HepG2 (cell line): Measurements from ENCODE around the gene CENPL. TPM values are rescaled to one million over a fixed set of nuclear protein-coding genes. Genes with fewer than 3 reads are reported as not detected.
A peak's percentile ranks its signal among the peaks of the same experiment; 100 is the strongest.

Experiments used
- ASH2L ChIP-seq: fragments of 300-600, 200-600 bp; sonication (generic); IDR thresholded peaks from 2 replicates; pipeline ENCODE4 v1.7.0; 2017; ENCODE audit warnings: low read depth, mild to moderate bottlenecking, moderate library complexity, mixed read lengths, low read length; ENCODE audit not compliant: insufficient read length
- ATRX ChIP-seq: sonication (generic); formaldehyde crosslinking; IDR thresholded peaks from 2 replicates; pipeline ENCODE4 v1.4.0; 2020; ENCODE audit warnings: missing genetic modification reagents, borderline replicate concordance
- ETV5 ChIP-seq: IDR thresholded peaks from 2 replicates; pipeline ENCODE4 v1.6.1; 2018; ENCODE audit warnings: missing biosample characterization, missing genetic modification reagents, inconsistent platforms, borderline replicate concordance
- MTF1 ChIP-seq: sonication (generic); formaldehyde crosslinking; IDR thresholded peaks from 2 replicates; pipeline ENCODE4 v1.5.0; 2020; ENCODE audit warnings: missing genetic modification reagents
- NCOA1 ChIP-seq: sonication (generic); formaldehyde crosslinking; IDR thresholded peaks from 2 replicates; pipeline ENCODE4 v1.9.0; 2021; ENCODE audit warnings: missing genetic modification reagents
- RARA ChIP-seq: IDR thresholded peaks from 2 replicates; pipeline ENCODE4 v1.6.1; 2016; ENCODE audit warnings: missing genetic modification reagents, missing compliant biosample characterization
- RFX1 ChIP-seq: fragments of 450-650 bp; IDR thresholded peaks from 2 replicates; pipeline ENCODE4 v1.6.1; 2017
- SP140L ChIP-seq: sonication (generic); formaldehyde crosslinking; IDR thresholded peaks from 2 replicates; pipeline ENCODE4 v1.4.0; 2020; ENCODE audit warnings: missing genetic modification reagents, borderline replicate concordance
- SPEN ChIP-seq: sonication (generic); formaldehyde crosslinking; IDR thresholded peaks from 2 replicates; pipeline ENCODE4 v1.5.1; 2020; ENCODE audit warnings: low read depth, mild to moderate bottlenecking, missing genetic modification reagents
- TSC22D2 ChIP-seq: sonication (generic); formaldehyde crosslinking; IDR thresholded peaks from 2 replicates; pipeline ENCODE4 v1.5.1; 2020; ENCODE audit warnings: missing genetic modification reagents, mild to moderate bottlenecking, borderline replicate concordance
- ZNF333 ChIP-seq: sonication (generic); formaldehyde crosslinking; IDR thresholded peaks from 2 replicates; pipeline ENCODE4 v1.4.0; 2020; ENCODE audit warnings: mild to moderate bottlenecking, missing genetic modification reagents, borderline replicate concordance
- ZNF589 ChIP-seq: sonication (generic); formaldehyde crosslinking; conservative IDR thresholded peaks from 2 replicates; pipeline ENCODE4 v1.8.0; 2022; ENCODE audit warnings: mild to moderate bottlenecking, moderate library complexity, missing genetic modification reagents
- ZNF776 ChIP-seq: sonication (generic); formaldehyde crosslinking; IDR thresholded peaks from 2 replicates; pipeline ENCODE4 v1.4.0; 2020; ENCODE audit warnings: mild to moderate bottlenecking, missing genetic modification reagents
- polyA plus RNA-seq, 8 experiments: library from polyadenylated mRNA; depleted of rRNA in 3 of 8; stranded (reverse) in 7 of 8; unstranded in 1 of 8; fragments of >200 nt; fragmentation: Illumina TruSeq in 4 of 8; extraction: Trizol in 4 of 8; gene quantifications; 2 replicates each; pipeline versions ENCODE4 v1.2.1 to v1.2.3, GENCODE V29; 2011 to 2016; ENCODE audit warnings: low read depth in 4 of 8, missing spikeins in 1 of 8, mixed read lengths in 1 of 8; ENCODE audit not compliant: insufficient read depth in 1 of 8
- total RNA-seq, 5 experiments: library from RNA; depleted of rRNA; stranded (reverse); fragments of >200 nt; fragmentation: Illumina TruSeq; extraction: Trizol; gene quantifications; 2 replicates each; pipeline ENCODE4 v1.2.3, GENCODE V29; 2016; ENCODE audit warnings: low read depth in 1 of 5
- TF ChIP-seq, protein P1 (sequence below): sonication (generic); formaldehyde crosslinking; IDR thresholded peaks from 2 replicates; pipeline ENCODE4 v1.5.1; 2020; ENCODE audit warnings: mild to moderate bottlenecking, missing genetic modification reagents, borderline replicate concordance
- TF ChIP-seq, protein P2 (sequence below): sonication (generic); formaldehyde crosslinking; IDR thresholded peaks from 2 replicates; pipeline ENCODE4 v1.5.1; 2020; ENCODE audit warnings: mild to moderate bottlenecking, missing genetic modification reagents, borderline replicate concordance
- TF ChIP-seq, protein P3 (sequence below): sonication (generic); formaldehyde crosslinking; IDR thresholded peaks from 2 replicates; pipeline ENCODE4 v1.4.0; 2020; ENCODE audit warnings: mild to moderate bottlenecking, low read depth, missing genetic modification reagents
- TF ChIP-seq, protein P4 (sequence below): sonication (generic); formaldehyde crosslinking; IDR thresholded peaks from 2 replicates; pipeline ENCODE4 v1.8.1; 2023; ENCODE audit warnings: mild to moderate bottlenecking, missing genetic modification reagents
- TF ChIP-seq, protein P5 (sequence below): sonication (generic); formaldehyde crosslinking; IDR thresholded peaks from 2 replicates; pipeline ENCODE4 v1.8.1; 2023; ENCODE audit warnings: mild to moderate bottlenecking, inconsistent platforms, moderate library complexity, missing genetic modification reagents, borderline replicate concordance

Gene CENPL
- total and polyA plus RNA-seq, 2 of the 13 experiments (the other 11 are each of a cell fraction or from before 2014, with no cell fraction given), result 4.4 to 14.2 TPM

DNA sequence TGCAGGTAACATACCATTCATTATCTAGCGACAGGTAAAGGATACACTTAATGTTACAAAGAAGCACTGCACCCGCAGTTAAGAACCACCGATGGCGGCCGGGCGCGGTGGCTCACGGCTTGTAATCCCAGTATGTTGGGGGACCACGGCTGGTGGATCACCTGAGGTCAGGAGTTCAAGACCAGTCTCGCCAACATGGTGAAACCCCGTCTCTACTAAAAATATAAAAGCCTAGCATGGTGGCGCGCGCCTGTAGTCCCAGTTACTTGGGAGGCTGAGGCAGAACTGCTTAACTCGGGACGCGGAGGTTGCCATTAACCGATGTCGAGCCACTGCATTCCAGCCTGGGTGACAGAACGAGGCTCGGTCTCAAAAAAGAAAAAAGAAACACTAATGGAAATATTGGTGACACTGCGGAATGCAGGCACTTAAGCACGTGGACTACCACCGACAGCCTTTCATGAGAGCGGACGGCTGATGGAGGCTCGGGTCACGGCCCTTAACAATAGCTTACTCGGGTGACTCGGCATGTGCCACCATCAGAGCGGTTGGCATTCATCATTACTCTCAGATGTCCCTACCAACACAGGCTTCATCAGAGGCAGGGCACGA is 42.6 kb upstream of the CENPL start (continued):
- TF ChIP-seq, protein P1, sequence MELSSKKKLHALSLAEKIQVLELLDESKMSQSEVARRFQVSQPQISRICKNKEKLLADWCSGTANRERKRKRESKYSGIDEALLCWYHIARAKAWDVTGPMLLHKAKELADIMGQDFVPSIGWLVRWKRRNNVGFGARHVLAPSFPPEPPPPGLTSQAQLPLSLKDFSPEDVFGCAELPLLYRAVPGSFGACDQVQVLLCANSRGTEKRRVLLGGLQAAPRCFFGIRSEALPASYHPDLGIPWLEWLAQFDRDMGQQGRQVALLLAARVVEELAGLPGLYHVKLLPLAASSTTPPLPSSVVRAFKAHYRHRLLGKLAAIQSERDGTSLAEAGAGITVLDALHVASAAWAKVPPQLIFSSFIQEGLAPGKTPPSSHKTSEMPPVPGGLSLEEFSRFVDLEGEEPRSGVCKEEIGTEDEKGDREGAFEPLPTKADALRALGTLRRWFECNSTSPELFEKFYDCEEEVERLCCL, result 0 out of 2 replicates have a peak, but pooled peaks have one; percentile 57
- TF ChIP-seq ZNF333, result 0 out of 2 replicates have a peak, but pooled peaks have one; percentile 51
- TF ChIP-seq ATRX (CRISPR knock-in tag), result no peak
- 0 out of 2 replicates have a peak, but pooled peaks have one; percentile 7 for TF ChIP-seq TSC22D2 (CRISPR knock-in tag)
- TF ChIP-seq RARA (CRISPR knock-in tag), result no peak
- no peak for TF ChIP-seq ETV5 (CRISPR knock-in tag)
- TF ChIP-seq ASH2L, result no peak
- no peak for TF ChIP-seq SP140L (CRISPR knock-in tag)
- TF ChIP-seq, protein P2, sequence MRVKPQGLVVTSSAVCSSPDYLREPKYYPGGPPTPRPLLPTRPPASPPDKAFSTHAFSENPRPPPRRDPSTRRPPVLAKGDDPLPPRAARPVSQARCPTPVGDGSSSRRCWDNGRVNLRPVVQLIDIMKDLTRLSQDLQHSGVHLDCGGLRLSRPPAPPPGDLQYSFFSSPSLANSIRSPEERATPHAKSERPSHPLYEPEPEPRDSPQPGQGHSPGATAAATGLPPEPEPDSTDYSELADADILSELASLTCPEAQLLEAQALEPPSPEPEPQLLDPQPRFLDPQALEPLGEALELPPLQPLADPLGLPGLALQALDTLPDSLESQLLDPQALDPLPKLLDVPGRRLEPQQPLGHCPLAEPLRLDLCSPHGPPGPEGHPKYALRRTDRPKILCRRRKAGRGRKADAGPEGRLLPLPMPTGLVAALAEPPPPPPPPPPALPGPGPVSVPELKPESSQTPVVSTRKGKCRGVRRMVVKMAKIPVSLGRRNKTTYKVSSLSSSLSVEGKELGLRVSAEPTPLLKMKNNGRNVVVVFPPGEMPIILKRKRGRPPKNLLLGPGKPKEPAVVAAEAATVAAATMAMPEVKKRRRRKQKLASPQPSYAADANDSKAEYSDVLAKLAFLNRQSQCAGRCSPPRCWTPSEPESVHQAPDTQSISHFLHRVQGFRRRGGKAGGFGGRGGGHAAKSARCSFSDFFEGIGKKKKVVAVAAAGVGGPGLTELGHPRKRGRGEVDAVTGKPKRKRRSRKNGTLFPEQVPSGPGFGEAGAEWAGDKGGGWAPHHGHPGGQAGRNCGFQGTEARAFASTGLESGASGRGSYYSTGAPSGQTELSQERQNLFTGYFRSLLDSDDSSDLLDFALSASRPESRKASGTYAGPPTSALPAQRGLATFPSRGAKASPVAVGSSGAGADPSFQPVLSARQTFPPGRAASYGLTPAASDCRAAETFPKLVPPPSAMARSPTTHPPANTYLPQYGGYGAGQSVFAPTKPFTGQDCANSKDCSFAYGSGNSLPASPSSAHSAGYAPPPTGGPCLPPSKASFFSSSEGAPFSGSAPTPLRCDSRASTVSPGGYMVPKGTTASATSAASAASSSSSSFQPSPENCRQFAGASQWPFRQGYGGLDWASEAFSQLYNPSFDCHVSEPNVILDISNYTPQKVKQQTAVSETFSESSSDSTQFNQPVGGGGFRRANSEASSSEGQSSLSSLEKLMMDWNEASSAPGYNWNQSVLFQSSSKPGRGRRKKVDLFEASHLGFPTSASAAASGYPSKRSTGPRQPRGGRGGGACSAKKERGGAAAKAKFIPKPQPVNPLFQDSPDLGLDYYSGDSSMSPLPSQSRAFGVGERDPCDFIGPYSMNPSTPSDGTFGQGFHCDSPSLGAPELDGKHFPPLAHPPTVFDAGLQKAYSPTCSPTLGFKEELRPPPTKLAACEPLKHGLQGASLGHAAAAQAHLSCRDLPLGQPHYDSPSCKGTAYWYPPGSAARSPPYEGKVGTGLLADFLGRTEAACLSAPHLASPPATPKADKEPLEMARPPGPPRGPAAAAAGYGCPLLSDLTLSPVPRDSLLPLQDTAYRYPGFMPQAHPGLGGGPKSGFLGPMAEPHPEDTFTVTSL, result no peak; the same call in 1 of the 2 replicates
- TF ChIP-seq, protein P3, sequence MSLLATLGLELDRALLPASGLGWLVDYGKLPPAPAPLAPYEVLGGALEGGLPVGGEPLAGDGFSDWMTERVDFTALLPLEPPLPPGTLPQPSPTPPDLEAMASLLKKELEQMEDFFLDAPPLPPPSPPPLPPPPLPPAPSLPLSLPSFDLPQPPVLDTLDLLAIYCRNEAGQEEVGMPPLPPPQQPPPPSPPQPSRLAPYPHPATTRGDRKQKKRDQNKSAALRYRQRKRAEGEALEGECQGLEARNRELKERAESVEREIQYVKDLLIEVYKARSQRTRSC, result 0 out of 2 replicates have a peak, but pooled peaks have one; percentile 76
- TF ChIP-seq NCOA1 (CRISPR knock-in tag), result no peak
- TF ChIP-seq MTF1, result no peak
- TF ChIP-seq, protein P4, sequence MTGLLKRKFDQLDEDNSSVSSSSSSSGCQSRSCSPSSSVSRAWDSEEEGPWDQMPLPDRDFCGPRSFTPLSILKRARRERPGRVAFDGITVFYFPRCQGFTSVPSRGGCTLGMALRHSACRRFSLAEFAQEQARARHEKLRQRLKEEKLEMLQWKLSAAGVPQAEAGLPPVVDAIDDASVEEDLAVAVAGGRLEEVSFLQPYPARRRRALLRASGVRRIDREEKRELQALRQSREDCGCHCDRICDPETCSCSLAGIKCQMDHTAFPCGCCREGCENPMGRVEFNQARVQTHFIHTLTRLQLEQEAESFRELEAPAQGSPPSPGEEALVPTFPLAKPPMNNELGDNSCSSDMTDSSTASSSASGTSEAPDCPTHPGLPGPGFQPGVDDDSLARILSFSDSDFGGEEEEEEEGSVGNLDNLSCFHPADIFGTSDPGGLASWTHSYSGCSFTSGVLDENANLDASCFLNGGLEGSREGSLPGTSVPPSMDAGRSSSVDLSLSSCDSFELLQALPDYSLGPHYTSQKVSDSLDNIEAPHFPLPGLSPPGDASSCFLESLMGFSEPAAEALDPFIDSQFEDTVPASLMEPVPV (CRISPR knock-in tag), result peak; percentile 50; the same call in 1 of the 2 replicates
- TF ChIP-seq, protein P5, sequence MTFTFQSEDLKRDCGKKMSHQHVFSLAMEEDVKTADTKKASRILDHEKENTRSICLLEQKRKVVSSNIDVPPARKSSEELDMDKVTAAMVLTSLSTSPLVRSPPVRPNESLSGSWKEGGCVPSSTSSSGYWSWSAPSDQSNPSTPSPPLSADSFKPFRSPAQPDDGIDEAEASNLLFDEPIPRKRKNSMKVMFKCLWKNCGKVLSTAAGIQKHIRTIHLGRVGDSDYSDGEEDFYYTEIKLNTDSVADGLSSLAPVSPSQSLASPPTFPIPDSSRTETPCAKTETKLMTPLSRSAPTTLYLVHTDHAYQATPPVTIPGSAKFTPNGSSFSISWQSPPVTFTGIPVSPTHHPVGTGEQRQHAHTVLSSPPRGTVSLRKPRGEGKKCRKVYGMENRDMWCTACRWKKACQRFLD, result 0 out of 2 replicates have a peak, but pooled peaks have one; percentile 41
- 0 out of 2 replicates have a peak, but pooled peaks have one; percentile 69 for TF ChIP-seq ZNF776
- TF ChIP-seq RFX1, result no peak
- TF ChIP-seq ZNF589 (CRISPR knock-in tag), result 0 out of 2 replicates have a peak, but pooled peaks have one; percentile 9
- no peak for TF ChIP-seq SPEN
